ENCODE data around the gene TMC4. TPM values are rescaled to one million over a fixed set of nuclear protein-coding genes. Genes with fewer than 3 reads are reported as not detected.
"Not testable (repeated sequence)": the region's sequence is repeated elsewhere in the genome, so short reads cannot be mapped to it uniquely, and the experiment has no call there.

The TMC4 gene
- total RNA-seq, 1 experiment from 2014 or later: 9.6 TPM

GRCh38 chr19:54186934-54187381 lies 14.0 kb upstream of the TMC4 start:
- in situ Hi-C loops (cut with HindIII; ENCODE audit: low sequenced_read_pairs): no loop called here
- DNase-seq (ENCODE audit: low spot score): no peak

GRCh38 chr19:54186351-54186750 lies 13.4 kb upstream of the TMC4 start:
- in situ Hi-C loops (cut with HindIII; ENCODE audit: low sequenced_read_pairs): no loop called here
- DNase-seq (ENCODE audit: low spot score): no peak

- in situ Hi-C loops (cut with HindIII; ENCODE audit: low sequenced_read_pairs): no loop called here
- DNase-seq (ENCODE audit: low spot score): no peak
Observed at GRCh38 chr19:54183431-54183830, 10.5 kb upstream of the TMC4 start.

DNA sequence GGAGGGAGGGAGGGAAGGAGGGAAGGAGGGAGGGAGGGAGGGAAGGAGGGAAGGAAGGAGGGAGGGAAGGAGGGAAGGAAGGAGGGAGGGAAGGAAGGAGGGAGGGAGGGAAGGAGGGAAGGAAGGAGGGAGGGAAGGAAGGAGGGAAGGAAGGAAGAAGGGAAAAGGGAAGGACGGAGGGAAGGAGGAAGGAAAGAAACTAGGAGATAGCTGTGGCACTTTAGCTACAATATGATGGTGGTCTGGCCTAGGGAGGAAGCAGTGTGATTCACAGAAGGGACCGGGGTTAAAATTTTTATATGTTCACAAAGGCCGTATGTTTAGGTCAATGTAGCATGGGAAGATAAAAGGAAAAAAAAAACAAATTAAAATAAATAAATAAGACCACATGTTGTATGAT lies 8.9 kb upstream of the TMC4 start:
- DNase-seq (ENCODE audit: low spot score); in situ Hi-C loops (cut with HindIII; ENCODE audit: low sequenced_read_pairs): not testable (repeated sequence)

DNA sequence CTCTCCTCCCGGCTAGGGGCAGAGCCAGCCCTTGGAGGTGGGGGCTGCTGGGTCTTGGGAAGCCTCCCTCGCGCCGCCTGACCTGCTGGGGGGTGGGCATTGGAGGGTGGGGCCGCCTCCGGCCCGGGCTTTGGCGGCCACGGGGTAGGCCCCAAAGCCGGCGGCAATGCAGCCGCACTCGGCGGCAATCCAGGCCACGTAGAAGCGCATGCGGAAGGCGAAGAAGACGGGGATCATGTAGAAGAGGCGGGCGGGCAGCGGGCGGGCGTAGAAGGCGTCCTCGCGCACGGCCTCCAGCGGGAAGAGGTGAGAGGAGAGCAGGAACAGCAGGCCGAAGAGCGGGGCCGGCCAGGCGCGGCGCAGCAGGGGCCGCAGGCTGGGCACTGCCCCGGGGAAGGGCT lies 7.7 kb upstream of the TMC4 start:
- in situ Hi-C loops (cut with HindIII; ENCODE audit: low sequenced_read_pairs): no loop called here
- no peak for DNase-seq (ENCODE audit: low spot score)

DNA sequence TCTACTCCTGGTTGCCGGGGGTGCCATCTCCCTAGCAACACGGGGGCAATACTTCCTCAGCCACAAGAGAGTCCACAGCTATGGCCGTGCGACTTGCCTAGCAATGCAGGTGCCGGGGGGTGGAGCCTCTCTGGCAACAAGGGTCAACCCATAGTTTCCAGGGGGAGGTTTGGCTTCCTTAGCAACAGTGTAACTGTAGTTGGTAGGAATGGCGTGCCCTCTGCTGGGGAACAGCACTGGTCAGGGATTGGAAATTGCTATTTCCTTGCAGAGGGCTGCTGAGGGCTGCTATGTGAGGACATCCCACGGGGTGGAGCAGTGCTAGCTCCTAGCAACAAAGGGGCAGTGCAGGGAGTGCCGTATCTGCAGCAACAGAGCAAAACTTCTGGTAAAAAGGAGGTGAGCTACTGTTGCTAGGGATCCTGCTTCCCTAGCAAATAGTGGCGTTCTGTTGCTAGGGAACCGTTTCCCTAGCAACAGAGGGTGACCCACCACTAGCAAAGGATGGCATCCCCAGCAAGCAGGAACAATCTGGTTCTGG lies 7.0 kb upstream of the TMC4 start:
- in situ Hi-C loops (cut with HindIII; ENCODE audit: low sequenced_read_pairs): no loop called here
- DNase-seq (ENCODE audit: low spot score): peak; percentile 58

DNA sequence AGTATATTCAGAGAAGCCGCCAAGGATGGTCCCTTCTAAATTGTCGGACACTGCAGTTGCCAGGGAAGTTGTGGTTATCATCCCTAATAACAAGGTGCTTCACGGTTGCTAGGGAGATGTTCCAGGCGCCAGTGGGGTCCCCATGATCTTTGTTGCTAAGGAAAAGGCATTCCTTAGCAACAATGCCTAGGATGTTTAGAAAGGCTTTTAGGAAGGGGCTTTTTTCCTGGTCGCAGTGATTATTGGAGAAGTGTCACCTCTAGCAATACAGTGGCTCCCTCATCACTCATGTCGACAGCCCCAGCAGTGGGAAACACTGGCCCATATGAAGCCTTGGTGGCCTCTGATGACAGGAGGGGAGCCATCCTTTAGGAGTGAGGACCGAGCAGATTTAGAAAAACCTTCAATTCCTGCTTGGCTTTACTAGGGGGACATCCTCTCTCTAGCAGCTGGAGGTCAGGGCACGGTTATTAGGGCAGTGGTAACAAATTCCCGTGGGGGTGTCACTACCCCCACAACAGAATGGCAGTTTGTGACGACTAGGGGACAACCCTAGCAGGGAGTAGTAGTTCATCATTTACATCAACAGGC lies 6.4 kb upstream of the TMC4 start:
- DNase-seq (ENCODE audit: low spot score): no peak
- in situ Hi-C loops (cut with HindIII; ENCODE audit: low sequenced_read_pairs): no loop called here

DNA sequence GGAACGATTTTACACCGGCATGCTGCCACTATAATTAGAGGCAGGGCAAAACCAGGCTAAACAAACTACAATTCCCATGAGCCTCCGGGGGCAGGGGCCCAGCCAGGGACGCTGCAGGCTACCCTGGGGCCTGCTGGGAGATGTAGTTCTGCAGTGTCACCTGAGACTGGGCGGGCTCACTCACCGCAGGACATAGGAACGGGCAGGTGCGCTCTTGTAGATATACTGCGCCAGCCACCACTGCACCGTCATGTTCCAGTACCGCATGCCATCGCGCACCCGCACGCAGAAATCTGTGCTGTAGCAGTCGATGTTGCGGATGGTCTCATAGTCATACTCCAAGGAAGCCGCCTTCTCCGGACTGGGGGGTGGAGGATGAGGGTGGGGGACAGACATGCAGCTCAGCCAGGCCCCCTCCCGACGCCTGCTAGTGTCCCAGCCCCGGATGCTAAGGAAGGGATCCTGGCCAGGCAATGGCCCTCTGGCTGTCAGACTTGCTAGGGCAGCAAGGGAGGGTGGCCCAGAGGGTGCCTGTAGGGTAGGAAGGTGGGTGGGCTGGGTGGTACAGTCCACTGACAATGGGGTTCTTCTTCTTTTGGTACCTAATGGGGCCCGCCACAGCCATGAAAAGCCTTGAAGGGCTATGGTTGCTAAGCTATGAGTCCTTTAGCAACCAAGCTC lies 5.8 kb upstream of the TMC4 start:
- in situ Hi-C loops (cut with HindIII; ENCODE audit: low sequenced_read_pairs): no loop called here
- DNase-seq (ENCODE audit: low spot score): peak; percentile 64

- in situ Hi-C loops (cut with HindIII; ENCODE audit: low sequenced_read_pairs): no loop called here
- DNase-seq (ENCODE audit: low spot score): no peak
Observed at GRCh38 chr19:54173951-54174834, 1.2 kb upstream of the TMC4 start.

GRCh38 chr19:54173359-54173699 lies 369 bp upstream of the TMC4 start:
- in situ Hi-C loops (cut with HindIII; ENCODE audit: low sequenced_read_pairs): no loop called here
- no peak for DNase-seq (ENCODE audit: low spot score)

- DNase-seq (ENCODE audit: low spot score); in situ Hi-C loops (cut with HindIII; ENCODE audit: low sequenced_read_pairs): not testable (repeated sequence)
Observed at GRCh38 chr19:54171736-54172431, 1.1 kb downstream of the TMC4 start.

DNA sequence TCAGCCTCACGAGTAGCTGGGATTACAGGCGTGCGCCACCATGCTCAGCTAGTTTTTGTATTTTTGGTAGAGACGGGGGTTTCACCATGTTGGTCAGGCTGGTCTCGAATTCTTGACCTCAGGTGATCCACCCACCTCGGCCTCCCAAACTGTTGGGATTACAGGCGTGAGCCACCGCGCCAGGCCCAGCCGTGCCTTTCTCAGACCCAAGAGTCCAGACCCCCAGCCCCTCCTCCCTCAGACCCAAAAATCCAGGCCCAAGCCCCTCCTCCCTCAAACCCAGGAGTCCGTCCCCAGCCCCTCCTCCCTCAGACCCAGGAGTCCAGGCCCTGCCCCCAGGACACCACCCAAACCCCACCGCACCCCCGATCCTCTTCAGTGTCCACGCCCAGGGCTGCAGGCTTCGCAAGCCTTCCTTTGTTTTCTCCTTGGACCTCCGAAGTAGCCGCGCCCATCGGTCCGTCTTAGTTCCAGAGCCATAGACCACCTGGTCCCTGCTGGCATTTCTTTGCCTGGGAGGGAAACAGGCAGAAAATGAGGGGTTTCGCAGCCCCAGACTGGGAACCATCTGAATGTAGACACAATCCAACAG lies 3.7 kb downstream of the TMC4 start:
- in situ Hi-C loops (cut with HindIII; ENCODE audit: low sequenced_read_pairs): no loop called here
- DNase-seq (ENCODE audit: low spot score): no peak

DNA sequence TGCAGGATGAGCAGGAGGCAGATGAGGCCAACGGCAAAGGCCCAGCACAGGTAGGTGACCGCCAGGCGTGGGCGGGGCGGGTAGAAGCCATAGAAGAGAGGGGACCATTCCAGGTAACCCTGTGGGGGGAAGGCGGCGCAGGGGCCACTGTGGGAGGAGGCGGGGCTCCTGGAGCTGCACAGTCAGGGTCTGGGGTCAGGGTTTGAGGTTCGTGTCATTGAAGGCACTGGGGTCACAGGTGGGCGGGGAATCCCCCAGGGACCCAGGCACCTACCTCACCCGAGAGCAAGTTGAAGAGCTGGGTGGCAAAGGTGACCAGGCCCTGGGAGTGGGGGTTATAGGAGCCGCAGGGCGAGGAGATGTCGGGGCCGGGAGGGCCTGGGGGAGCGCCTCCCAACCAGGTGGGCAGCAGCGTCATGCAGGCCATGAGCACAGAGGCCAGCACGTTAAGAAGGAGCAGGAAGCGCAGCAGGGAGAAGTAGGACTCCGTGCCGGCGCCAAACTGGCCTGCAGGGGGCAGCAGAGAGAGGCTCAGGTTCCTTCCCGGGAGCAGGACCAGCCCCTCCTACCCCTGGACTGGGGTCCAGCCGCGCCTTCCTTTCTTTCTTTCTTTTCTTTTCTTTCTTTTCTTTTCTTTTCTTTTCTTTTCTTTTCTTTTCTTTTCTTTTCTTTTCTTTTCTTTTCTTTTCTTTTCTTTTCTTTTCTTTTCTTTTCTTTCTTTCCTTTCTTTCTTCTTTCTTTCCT lies 4.6 kb downstream of the TMC4 start:
- DNase-seq (ENCODE audit: low spot score): peak; percentile 82

GRCh38 chr19:54165222-54165621 lies 7.7 kb downstream of the TMC4 start:
- in situ Hi-C loops (cut with HindIII; ENCODE audit: low sequenced_read_pairs): no loop called here
- no peak for DNase-seq (ENCODE audit: low spot score)

More for the DNA sequence above, 4.6 kb downstream of the TMC4 start:
- in situ Hi-C loops (cut with HindIII; ENCODE audit: low sequenced_read_pairs): no loop called here

GRCh38 chr19:54164369-54165068 lies 8.4 kb downstream of the TMC4 start:
- in situ Hi-C loops (cut with HindIII; ENCODE audit: low sequenced_read_pairs): no loop called here
- DNase-seq (ENCODE audit: low spot score): no peak

DNA sequence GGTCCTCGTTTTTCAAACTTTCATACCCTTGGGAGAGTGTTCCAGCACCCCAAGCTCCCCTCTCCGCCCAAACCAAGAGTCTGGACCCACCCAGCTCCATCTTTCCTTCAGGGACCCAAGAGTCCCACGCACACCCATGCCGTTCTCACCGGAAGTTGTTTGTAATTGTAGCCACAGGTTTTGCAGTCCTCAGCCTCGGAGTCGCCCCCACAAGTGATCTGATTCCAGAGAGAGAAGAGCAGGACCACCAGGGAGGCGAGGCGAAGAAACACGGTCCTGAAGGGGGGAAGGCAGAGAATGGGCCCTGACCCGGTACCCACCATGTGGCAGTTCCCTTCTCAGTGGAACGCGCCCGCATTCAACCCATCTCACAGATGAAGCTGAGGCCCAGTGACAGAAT lies 10.1 kb downstream of the TMC4 start:
- DNase-seq (ENCODE audit: low spot score): no peak
- in situ Hi-C loops (cut with HindIII; ENCODE audit: low sequenced_read_pairs): no loop called here

GRCh38 chr19:54162241-54162805 lies 10.6 kb downstream of the TMC4 start:
- no peak for DNase-seq (ENCODE audit: low spot score)
- in situ Hi-C loops (cut with HindIII; ENCODE audit: low sequenced_read_pairs): no loop called here

GRCh38 chr19:54160854-54161253 lies 12.1 kb downstream of the TMC4 start:
- in situ Hi-C loops (cut with HindIII; ENCODE audit: low sequenced_read_pairs): no loop called here
- DNase-seq (ENCODE audit: low spot score): no peak

Data from G401 (cell line).